ENCODE data around the gene DZIP3.

Gene DZIP3

GRCh38 chr3:108602249-108602934 lies 12.9 kb downstream of the DZIP3 start:
- H3K79me2 ChIP-seq (ENCODE audit: low read length): no peaks in the 10 kb centered on the region
- no peak overlapping the region for H3K4me2 ChIP-seq (ENCODE audit: low read depth, low read length)
- no peaks in the 10 kb centered on the region for H3K9me3 ChIP-seq (replicated peaks; ENCODE audit: insufficient read depth, low read length)
- TF ChIP-seq EZH2phosphoT487 (IDR thresholded peaks at IDR 0.05; ENCODE audit: low read length) (no peak), EZH2 (optimal IDR thresholded peaks at IDR 0.05; ENCODE audit: low read depth, low read length) (no peak)
- TF ChIP-seq, protein P1, sequence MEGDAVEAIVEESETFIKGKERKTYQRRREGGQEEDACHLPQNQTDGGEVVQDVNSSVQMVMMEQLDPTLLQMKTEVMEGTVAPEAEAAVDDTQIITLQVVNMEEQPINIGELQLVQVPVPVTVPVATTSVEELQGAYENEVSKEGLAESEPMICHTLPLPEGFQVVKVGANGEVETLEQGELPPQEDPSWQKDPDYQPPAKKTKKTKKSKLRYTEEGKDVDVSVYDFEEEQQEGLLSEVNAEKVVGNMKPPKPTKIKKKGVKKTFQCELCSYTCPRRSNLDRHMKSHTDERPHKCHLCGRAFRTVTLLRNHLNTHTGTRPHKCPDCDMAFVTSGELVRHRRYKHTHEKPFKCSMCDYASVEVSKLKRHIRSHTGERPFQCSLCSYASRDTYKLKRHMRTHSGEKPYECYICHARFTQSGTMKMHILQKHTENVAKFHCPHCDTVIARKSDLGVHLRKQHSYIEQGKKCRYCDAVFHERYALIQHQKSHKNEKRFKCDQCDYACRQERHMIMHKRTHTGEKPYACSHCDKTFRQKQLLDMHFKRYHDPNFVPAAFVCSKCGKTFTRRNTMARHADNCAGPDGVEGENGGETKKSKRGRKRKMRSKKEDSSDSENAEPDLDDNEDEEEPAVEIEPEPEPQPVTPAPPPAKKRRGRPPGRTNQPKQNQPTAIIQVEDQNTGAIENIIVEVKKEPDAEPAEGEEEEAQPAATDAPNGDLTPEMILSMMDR (IDR thresholded peaks at IDR 0.05; ENCODE audit: low read length): no peak
- no peak overlapping the region for H2AFZ ChIP-seq (ENCODE audit: low read length)
- H3K9me2 ChIP-seq (replicated peaks; ENCODE audit: insufficient read depth, low read length): no peaks in the 10 kb centered on the region
- H3K9ac ChIP-seq (ENCODE audit: low read length): no peak overlapping the region
- no peaks in the 10 kb centered on the region for H3K4me1 ChIP-seq (ENCODE audit: low read length)
- no peak for DNase-seq
- no peaks in the 10 kb centered on the region for H3F3A ChIP-seq (ENCODE audit: insufficient read depth, low read length)
- H3K36me3 ChIP-seq (replicated peaks; ENCODE audit: insufficient read depth, low read length): no peaks in the 10 kb centered on the region
- no peaks in the 10 kb centered on the region for H3K27me3 ChIP-seq (replicated peaks; ENCODE audit: insufficient read depth, low read length)
- no peak overlapping the region for H3K4me3 ChIP-seq (ENCODE audit: low read length)
- H4K20me1 ChIP-seq (ENCODE audit: insufficient read depth, low read length): no peaks in the 10 kb centered on the region
- no peak overlapping the region for H3K27ac ChIP-seq (ENCODE audit: low read length)

DNA sequence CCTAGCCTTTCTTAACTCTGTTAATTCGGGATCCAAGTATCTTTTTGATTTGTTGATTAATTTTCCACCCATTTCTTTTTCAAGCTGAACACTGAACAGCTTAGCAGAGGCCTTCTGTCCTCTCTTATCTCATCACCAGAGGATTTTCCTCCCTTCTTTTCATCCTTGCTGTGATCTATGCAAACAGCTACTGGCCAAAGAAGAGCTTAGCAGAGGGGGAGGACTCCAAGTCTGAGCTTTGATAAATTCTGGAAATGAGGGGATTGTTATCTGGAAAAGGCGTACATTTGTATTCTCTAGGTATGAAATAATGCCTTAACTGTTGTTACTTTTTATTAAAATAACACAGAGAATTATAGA lies 13.4 kb downstream of the DZIP3 start:
- Histone ChIP-seq H3K4me3 (ENCODE audit: low read length) (no peak overlapping the region), H3K4me2 (ENCODE audit: low read depth, low read length) (no peak overlapping the region), H3K4me1 (ENCODE audit: low read length) (no peaks in the 10 kb centered on the region), H3K9me3 (replicated peaks; ENCODE audit: insufficient read depth, low read length) (no peaks in the 10 kb centered on the region), H3F3A (ENCODE audit: insufficient read depth, low read length) (no peaks in the 10 kb centered on the region), H3K36me3 (replicated peaks; ENCODE audit: insufficient read depth, low read length) (no peaks in the 10 kb centered on the region), H3K9me2 (replicated peaks; ENCODE audit: insufficient read depth, low read length) (no peaks in the 10 kb centered on the region), H3K9ac (ENCODE audit: low read length) (no peak overlapping the region), H4K20me1 (ENCODE audit: insufficient read depth, low read length) (no peaks in the 10 kb centered on the region), H2AFZ (ENCODE audit: low read length) (no peak overlapping the region), H3K27me3 (replicated peaks; ENCODE audit: insufficient read depth, low read length) (no peaks in the 10 kb centered on the region), H3K27ac (ENCODE audit: low read length) (no peak overlapping the region), H3K79me2 (ENCODE audit: low read length) (no peaks in the 10 kb centered on the region)
- no peak for TF ChIP-seq EZH2 (optimal IDR thresholded peaks at IDR 0.05; ENCODE audit: low read depth, low read length)
- no peak for TF ChIP-seq EZH2phosphoT487 (IDR thresholded peaks at IDR 0.05; ENCODE audit: low read length)
- TF ChIP-seq, protein P1 (IDR thresholded peaks at IDR 0.05; ENCODE audit: low read length): no peak
- DNase-seq: no peak

- H3K9me3 ChIP-seq (replicated peaks; ENCODE audit: insufficient read depth, low read length): no peaks in the 10 kb centered on the region
- no peaks in the 10 kb centered on the region for H3K4me1 ChIP-seq (ENCODE audit: low read length)
- no peak overlapping the region for H2AFZ ChIP-seq (ENCODE audit: low read length)
- no peaks in the 10 kb centered on the region for H3K36me3 ChIP-seq (replicated peaks; ENCODE audit: insufficient read depth, low read length)
- H3K9ac ChIP-seq (ENCODE audit: low read length): no peak overlapping the region
- no peaks in the 10 kb centered on the region for H3K27me3 ChIP-seq (replicated peaks; ENCODE audit: insufficient read depth, low read length)
- H3F3A ChIP-seq (ENCODE audit: insufficient read depth, low read length): no peaks in the 10 kb centered on the region
- no peaks in the 10 kb centered on the region for H3K79me2 ChIP-seq (ENCODE audit: low read length)
- no peak for DNase-seq
- H3K9me2 ChIP-seq (replicated peaks; ENCODE audit: insufficient read depth, low read length): no peaks in the 10 kb centered on the region
- TF ChIP-seq, protein P1 (IDR thresholded peaks at IDR 0.05; ENCODE audit: low read length): no peak
- no peak for TF ChIP-seq EZH2phosphoT487 (IDR thresholded peaks at IDR 0.05; ENCODE audit: low read length)
- no peak for TF ChIP-seq EZH2 (optimal IDR thresholded peaks at IDR 0.05; ENCODE audit: low read depth, low read length)
- no peak overlapping the region for H3K27ac ChIP-seq (ENCODE audit: low read length)
- no peak overlapping the region for H3K4me2 ChIP-seq (ENCODE audit: low read depth, low read length)
- H4K20me1 ChIP-seq (ENCODE audit: insufficient read depth, low read length): no peaks in the 10 kb centered on the region
- H3K4me3 ChIP-seq (ENCODE audit: low read length): no peak overlapping the region
These were observed 14.2 kb downstream of the DZIP3 start for GRCh38 chr3:108603691-108604090.
